Adrenal gland (tissue), 5 donors: ENCODE results near the gene ART1.

Experiments
- POLR2A ChIP-seq, 2 donors: fragments of 450-650 bp; IDR thresholded peaks; one replicate each; pipeline ENCODE4 v1.6.1; 2017; ENCODE audit warnings: antibody characterized with exemption in 2 of 2, mild to moderate bottlenecking in 2 of 2, moderate library complexity in 1 of 2
- TF ChIP-seq, protein P1 (sequence below), 6 experiments: fragments of 450-650 bp in 4 of 6; fragments of 200-600 bp in 2 of 6; sonication (generic) in 1 of 6; IDR thresholded peaks; 1 replicate in 5 of 6; 2 replicates in 1 of 6; pipeline versions ENCODE4 v1.5.1 to v1.8.0; 2016 to 2021; ENCODE audit warnings: antibody characterized with exemption in 6 of 6, mild to moderate bottlenecking in 2 of 6, moderate library complexity in 1 of 6
- donor health status: DM: no; HTN: no; CAD: no.

DNA sequence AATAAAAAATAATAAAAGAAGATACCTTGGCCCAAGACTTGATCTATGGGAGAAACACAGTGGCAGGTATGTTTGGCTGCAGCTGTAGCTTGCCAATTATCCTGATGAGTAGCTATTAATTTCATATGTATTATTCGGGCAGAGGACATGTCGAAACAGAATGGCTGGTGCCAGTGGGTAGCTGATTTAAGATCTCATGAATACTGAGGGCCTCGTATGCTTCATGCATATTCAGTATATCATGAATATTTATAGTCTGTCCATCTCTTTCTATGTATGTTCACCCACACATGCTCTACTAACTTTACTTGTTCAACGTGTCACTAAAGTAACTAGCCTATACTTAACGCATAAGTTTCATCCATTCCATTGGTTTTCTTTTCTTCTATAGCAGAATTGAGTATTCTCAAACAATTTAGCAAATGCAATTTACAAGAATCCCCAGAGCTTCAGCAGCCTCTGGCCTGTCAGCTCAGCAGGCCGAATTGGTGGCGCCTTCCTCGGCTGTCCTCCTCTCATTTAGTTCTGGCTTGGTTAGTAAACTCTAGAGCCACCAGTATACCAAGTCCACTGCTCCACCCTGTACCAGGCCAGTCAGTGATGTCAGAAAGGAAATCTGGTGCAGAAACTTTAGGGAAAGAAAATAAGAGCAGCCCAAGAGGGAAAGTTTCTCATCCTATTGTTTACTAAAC is 21.0 kb upstream of the ART1 start:
- TF ChIP-seq, protein P1, sequence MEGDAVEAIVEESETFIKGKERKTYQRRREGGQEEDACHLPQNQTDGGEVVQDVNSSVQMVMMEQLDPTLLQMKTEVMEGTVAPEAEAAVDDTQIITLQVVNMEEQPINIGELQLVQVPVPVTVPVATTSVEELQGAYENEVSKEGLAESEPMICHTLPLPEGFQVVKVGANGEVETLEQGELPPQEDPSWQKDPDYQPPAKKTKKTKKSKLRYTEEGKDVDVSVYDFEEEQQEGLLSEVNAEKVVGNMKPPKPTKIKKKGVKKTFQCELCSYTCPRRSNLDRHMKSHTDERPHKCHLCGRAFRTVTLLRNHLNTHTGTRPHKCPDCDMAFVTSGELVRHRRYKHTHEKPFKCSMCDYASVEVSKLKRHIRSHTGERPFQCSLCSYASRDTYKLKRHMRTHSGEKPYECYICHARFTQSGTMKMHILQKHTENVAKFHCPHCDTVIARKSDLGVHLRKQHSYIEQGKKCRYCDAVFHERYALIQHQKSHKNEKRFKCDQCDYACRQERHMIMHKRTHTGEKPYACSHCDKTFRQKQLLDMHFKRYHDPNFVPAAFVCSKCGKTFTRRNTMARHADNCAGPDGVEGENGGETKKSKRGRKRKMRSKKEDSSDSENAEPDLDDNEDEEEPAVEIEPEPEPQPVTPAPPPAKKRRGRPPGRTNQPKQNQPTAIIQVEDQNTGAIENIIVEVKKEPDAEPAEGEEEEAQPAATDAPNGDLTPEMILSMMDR (IDR thresholded peaks at IDR 0.05): no peak
- no peak for TF ChIP-seq POLR2A (IDR thresholded peaks at IDR 0.05)
